Kidney (tissue), 14 donors: Measurements from ENCODE around the gene HOXD4. TPM values are rescaled to one million over a fixed set of nuclear protein-coding genes. Genes with fewer than 3 reads are reported as not detected.
A peak's percentile ranks its signal among the peaks of the same experiment; 100 is the strongest.

Experiments
- DNase-seq, 5 donors: peaks; one replicate each; pipeline ENCODE4 v3.0.0-alpha.2; 2013 to 2020
- FAIRE-seq: peaks from 2 replicates; lab custom pipeline; 2012; peaks lifted over from hg19 to GRCh38; lab: Jason Lieb, UNC
- H3K27ac ChIP-seq, 2 donors: one replicate each; pipeline ENCODE4 v1.7.0; 2013; ENCODE audit warnings: low read depth in 2 of 2, low read length in 2 of 2, inconsistent platforms in 1 of 2
- H3K27me3 ChIP-seq: one replicate; pipeline ENCODE4 v1.7.1; 2013; ENCODE audit warnings: low read length, inconsistent platforms; ENCODE audit not compliant: control insufficient read depth, insufficient read depth
- H3K36me3 ChIP-seq, 3 donors: one replicate each; pipeline versions ENCODE4 v1.7.0 to v1.7.1; 2013; ENCODE audit warnings: low read length in 3 of 3, control low read depth in 1 of 3, inconsistent platforms in 1 of 3; ENCODE audit not compliant: insufficient read depth in 3 of 3, control insufficient read depth in 2 of 3
- H3K4me1 ChIP-seq, 3 donors: one replicate each; pipeline versions ENCODE4 v1.7.0 to v1.7.1; 2013; ENCODE audit warnings: low read length in 3 of 3, inconsistent platforms in 1 of 3, low read depth in 1 of 3; ENCODE audit not compliant: control insufficient read depth in 2 of 3, insufficient read depth in 2 of 3
- H3K4me3 ChIP-seq, 3 donors: one replicate each; pipeline versions ENCODE4 v1.7.0 to v1.8.1; 2013; ENCODE audit warnings: low read length in 3 of 3, control low read depth in 1 of 3, inconsistent platforms in 1 of 3
- H3K9ac ChIP-seq, 3 donors: one replicate each; pipeline versions ENCODE4 v1.7.0 to v1.7.1; 2013; ENCODE audit warnings: low read length in 3 of 3, control low read depth in 1 of 3, inconsistent platforms in 1 of 3
- H3K9me3 ChIP-seq, 3 donors: one replicate each; pipeline versions ENCODE4 v1.7.0 to v1.7.1; 2013; ENCODE audit warnings: low read length in 3 of 3, control low read depth in 1 of 3, inconsistent platforms in 1 of 3; ENCODE audit not compliant: control insufficient read depth in 2 of 3, insufficient read depth in 1 of 3
- CTCF ChIP-seq: IDR thresholded peaks from 3 replicates; pipeline ENCODE4 v1.5.1; 2012; ENCODE audit warnings: mild to moderate bottlenecking, moderate library complexity, borderline replicate concordance; ENCODE audit not compliant: insufficient read depth; ENCODE audit errors: extremely low read depth
- intact Hi-C: fragments of 100-400 bp; cut with DNase I; formaldehyde crosslinking; loops from one replicate; pipeline ENCODE4 v1.11.1; 2022
- polyA plus RNA-seq: library from polyadenylated mRNA; stranded (reverse); fragments of 350-450 nt; fragmentation: Illumina TruSeq; extraction: RNeasy Lipid Tissue Mini Kit (QIAGEN cat#74804); gene quantifications from one replicate; pipeline ENCODE4 v1.2.3, GENCODE V29; 2014; ENCODE audit warnings: low read depth, low replicate concordance; ENCODE audit not compliant: insufficient read depth
- total RNA-seq: library from RNA; stranded (reverse); fragmentation: NEBNext Ultra II Directional; extraction: Animal tissue kit (Norgen Biotek cat#: 25700); gene quantifications from one replicate; pipeline ENCODE4 v1.2.1, GENCODE V29; 2021
- donor health status: control.
- donor health status: control.
- donor health status: control.
- donor health status: control.
- donor health status: control.
- donor health status: DM: yes; HTN: yes; CAD: no.
- donor health status: Normal renal cell carcinoma (clear cell type).

Gene HOXD4
- total and polyA plus RNA-seq, 2 donors from 2014 or later, result 12.1 to 27.8 TPM

- intact Hi-C loops, result no loop called here
- peak in 3 of 5 donors; percentile 72 to 80 (median 76) for DNase-seq
- Histone ChIP-seq H3K4me1 (peaks cover 0 to 3% (median 0%) of the 10 kb centered on the region in 3 donors), H3K27me3 (no peaks in the 10 kb centered on the region), H3K36me3 (peaks cover 0 to 5% (median 0%) of the 10 kb centered on the region in 3 donors), H3K9ac (peak overlapping the region; percentile 22 to 91 (median 89)), H3K4me3 (peak overlapping the region; percentile 54 to 89 (median 69)), H3K27ac (peak overlapping the region; percentile 85 to 92), H3K9me3 (no peaks in the 10 kb centered on the region)
- no peak for FAIRE-seq
- TF ChIP-seq CTCF, result no peak
These were observed 41.4 kb upstream of the HOXD4 start for GRCh38 chr2:176109946-176110345.

GRCh38 chr2:176110415-176111308, 40.7 kb upstream of the HOXD4 start:
- TF ChIP-seq CTCF, result no peak
- peak overlapping the region; percentile 85 to 92 for H3K27ac ChIP-seq
- H3K36me3 ChIP-seq, result peaks cover 0 to 5% (median 0%) of the 10 kb centered on the region in 3 donors
- peak overlapping the region; percentile 37 to 91 (median 89) for H3K9ac ChIP-seq
- H3K9me3 ChIP-seq, result no peaks in the 10 kb centered on the region
- H3K27me3 ChIP-seq, result no peaks in the 10 kb centered on the region
- H3K4me1 ChIP-seq, result peaks cover 0 to 3% (median 0%) of the 10 kb centered on the region in 3 donors
- DNase-seq (peak in 2 of 5 donors; percentile 61 to 76), FAIRE-seq (no peak)
- H3K4me3 ChIP-seq, result peak overlapping the region; percentile 54 to 89 (median 69)
- intact Hi-C loops, result no loop called here

DNA sequence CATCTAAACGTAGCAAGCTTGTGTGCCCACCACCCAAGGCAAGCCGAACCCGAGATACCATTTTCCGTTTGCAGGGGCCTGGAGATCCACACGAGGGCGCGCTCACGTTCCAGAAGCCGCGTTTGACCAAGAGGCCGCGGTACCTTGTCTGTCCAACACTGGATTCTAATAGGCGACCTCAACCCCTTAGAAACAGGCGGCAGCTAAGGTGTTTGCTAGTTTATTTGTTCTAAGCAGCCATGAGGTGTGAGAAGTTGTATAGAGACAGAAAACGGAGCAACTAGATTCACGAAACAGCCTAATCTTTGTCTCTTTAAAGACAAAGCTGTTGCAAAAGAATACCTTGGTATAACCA, 40.1 kb upstream of the HOXD4 start:
- peak; percentile 89 to 97 (median 93) for DNase-seq
- Histone ChIP-seq H3K27me3 (no peaks in the 10 kb centered on the region), H3K9ac (peak overlapping the region; percentile 21 to 91 (median 37)), H3K27ac (peak overlapping the region; percentile 92 to 94), H3K4me3 (peak overlapping the region; percentile 62 to 89 (median 69)), H3K36me3 (peaks cover 0 to 5% (median 0%) of the 10 kb centered on the region in 3 donors), H3K4me1 (peaks cover 0 to under 1% (median 0%) of the 10 kb centered on the region in 3 donors), H3K9me3 (no peaks in the 10 kb centered on the region)
- intact Hi-C loops, result no loop called here
- peak; percentile 74 for TF ChIP-seq CTCF
- no peak for FAIRE-seq
